SK-N-SH (cell line): ENCODE measurements around the gene VAMP2.

Experiments used
- CTCF ChIP-seq: fragments of 200-600 bp; sonication (generic); IDR thresholded peaks from 2 replicates; pipeline ENCODE4 v1.6.1; 2017; ENCODE audit warnings: antibody characterized with exemption, mild to moderate bottlenecking, moderate library complexity
- ELF1 ChIP-seq: IDR thresholded peaks from 2 replicates; pipeline ENCODE4 v1.4.0; 2012
- FOSL2 ChIP-seq: IDR thresholded peaks from 2 replicates; pipeline ENCODE4 v1.4.0; 2012; ENCODE audit warnings: low read depth, mild to moderate bottlenecking, moderate library complexity, borderline replicate concordance
- GATA2 ChIP-seq: sonication (generic); formaldehyde crosslinking; IDR thresholded peaks from 2 replicates; pipeline ENCODE4 v1.5.0; 2020; ENCODE audit warnings: mild to moderate bottlenecking, missing genetic modification reagents
- JUND ChIP-seq: IDR thresholded peaks from 2 replicates; pipeline ENCODE4 v1.4.0; 2012
- MAX ChIP-seq: IDR thresholded peaks from 2 replicates; pipeline ENCODE4 v1.4.0; 2012; ENCODE audit warnings: low read depth
- RAD21 ChIP-seq: IDR thresholded peaks from 2 replicates; pipeline ENCODE4 v1.6.1; 2012; ENCODE audit warnings: mild to moderate bottlenecking, low read length
- SIN3A ChIP-seq: IDR thresholded peaks from 2 replicates; pipeline ENCODE4 v1.6.1; 2012; ENCODE audit warnings: low read depth, mild to moderate bottlenecking, low read length, moderate library complexity, borderline replicate concordance

GRCh38 chr17:8210761-8211458 lies 48.2 kb upstream of the VAMP2 start:
- no peak for TF ChIP-seq JUND
- TF ChIP-seq FOSL2: no peak
- TF ChIP-seq CTCF: no peak
- no peak for TF ChIP-seq SIN3A
- no peak for TF ChIP-seq GATA2 (CRISPR knock-in tag)
- TF ChIP-seq ELF1: no peak
- TF ChIP-seq MAX: no peak
- no peak for TF ChIP-seq RAD21
